ENCODE measurements around the gene ARHGAP19. TPM values are rescaled to one million over a fixed set of nuclear protein-coding genes. Genes with fewer than 3 reads are reported as not detected.

The ARHGAP19 gene
- polyA plus RNA-seq, 3 donors, result 8.3 to 10.6 (median 10.2) TPM

GRCh38 chr10:97338041-97338440 is 45.6 kb upstream of the ARHGAP19 start:
- Mint-ChIP-seq H3K4me3 (no peak overlapping the region), H3K27me3 (ENCODE audit: low read depth in 3 of 3) (peaks cover 0 to 6% (median 0%) of the 10 kb centered on the region in 3 donors), H3K4me1 (peaks cover 43% of the 10 kb centered on the region), H3K9me3 (peaks cover 0 to 6% (median 0%) of the 10 kb centered on the region in 7 donors), H3K27ac (peak overlapping the region in 4 of 7 donors; percentile 37 to 74 (median 54)), H3K36me3 (peaks cover 5 to 6% of the 10 kb centered on the region in 2 donors)
- no peaks in the 10 kb centered on the region for H3K9me3 ChIP-seq (replicated peaks in 1 of 2; ENCODE audit: control insufficient read depth in 1 of 2, insufficient read depth in 1 of 2, low read length in 2 of 2)
- peaks cover 17 to 33% of the 10 kb centered on the region in 2 donors for H3K4me1 ChIP-seq (ENCODE audit: control insufficient read depth in 1 of 2, insufficient read depth in 2 of 2, low read length in 2 of 2)
- intact Hi-C loops (cut with micrococcal nuclease), result loop anchor here in 1 of 2 donors (10.0 kb wide), 1 partner anchor 157 kb away; the partner anchor contains the start of genes MMS19 and UBTD1
- no peaks in the 10 kb centered on the region for H3K36me3 ChIP-seq (replicated peaks in 1 of 2; ENCODE audit: control insufficient read depth in 1 of 2, insufficient read depth in 2 of 2, low read length in 2 of 2)
- H3K4me3 ChIP-seq (replicated peaks in 1 of 3; ENCODE audit: low read depth in 2 of 3, low read length in 3 of 3), result no peak overlapping the region
- TF ChIP-seq CTCF (IDR thresholded peaks at IDR 0.05), result no peak
- no peak overlapping the region for H3K9ac ChIP-seq (ENCODE audit: insufficient read depth, low read length, poor library complexity, severe bottlenecking)
- no peaks in the 10 kb centered on the region for H3K27me3 ChIP-seq (ENCODE audit: control insufficient read depth in 2 of 2, insufficient read depth in 2 of 2, low read length in 2 of 2)
- H4K20me1 ChIP-seq (ENCODE audit: insufficient read depth, low read length), result peaks cover 9% of the 10 kb centered on the region
- H3K79me2 ChIP-seq (ENCODE audit: insufficient read depth, low read length), result peaks cover 19% of the 10 kb centered on the region
- no peak for DNase-seq
- H3K4me2 ChIP-seq (replicated peaks; ENCODE audit: extremely low read depth, low read length, poor library complexity, severe bottlenecking), result no peak overlapping the region
- 67% methylated on average over 5 of the region's 5 CpGs for WGBS (ENCODE audit: insufficient coverage)
- H2AFZ ChIP-seq (ENCODE audit: insufficient read depth, low read depth, low read length, poor library complexity, severe bottlenecking), result no peak overlapping the region
- H3K27ac ChIP-seq (ENCODE audit: low read depth in 1 of 2, low read length in 2 of 2), result no peak overlapping the region

- Mint-ChIP-seq H3K4me3 (no peak overlapping the region), H3K9me3 (peaks cover 0 to 6% (median 2%) of the 10 kb centered on the region in 7 donors), H3K36me3 (peaks cover 11 to 15% of the 10 kb centered on the region in 2 donors), H3K27ac (peak overlapping the region in 6 of 7 donors; percentile 32 to 91 (median 84)), H3K4me1 (peaks cover 49% of the 10 kb centered on the region), H3K27me3 (ENCODE audit: low read depth in 3 of 3) (peaks cover 0 to 6% (median 0%) of the 10 kb centered on the region in 3 donors)
- no peak overlapping the region for H3K4me2 ChIP-seq (replicated peaks; ENCODE audit: extremely low read depth, low read length, poor library complexity, severe bottlenecking)
- no peaks in the 10 kb centered on the region for H3K9me3 ChIP-seq (replicated peaks in 1 of 2; ENCODE audit: control insufficient read depth in 1 of 2, insufficient read depth in 1 of 2, low read length in 2 of 2)
- no peak for DNase-seq
- H3K27ac ChIP-seq (ENCODE audit: low read depth in 1 of 2, low read length in 2 of 2), result peak overlapping the region in 1 of 2 donors; percentile 39
- peaks cover 0 to 4% of the 10 kb centered on the region in 2 donors for H3K36me3 ChIP-seq (replicated peaks in 1 of 2; ENCODE audit: control insufficient read depth in 1 of 2, insufficient read depth in 2 of 2, low read length in 2 of 2)
- H3K4me3 ChIP-seq (replicated peaks in 1 of 3; ENCODE audit: low read depth in 2 of 3, low read length in 3 of 3), result peak overlapping the region in 1 of 3 experiments; percentile 99
- H3K4me1 ChIP-seq (ENCODE audit: control insufficient read depth in 1 of 2, insufficient read depth in 2 of 2, low read length in 2 of 2), result peaks cover 21 to 39% of the 10 kb centered on the region in 2 donors
- peaks cover 18% of the 10 kb centered on the region for H4K20me1 ChIP-seq (ENCODE audit: insufficient read depth, low read length)
- 97% methylated on average over 6 of the region's 11 CpGs for WGBS (ENCODE audit: insufficient coverage)
- intact Hi-C loops (cut with micrococcal nuclease), result loop anchor here in 1 of 2 donors (10.0 kb wide), 1 partner anchor 158 kb away; the partner anchor contains the start of genes MMS19 and UBTD1
- no peaks in the 10 kb centered on the region for H3K27me3 ChIP-seq (ENCODE audit: control insufficient read depth in 2 of 2, insufficient read depth in 2 of 2, low read length in 2 of 2)
- no peak overlapping the region for H2AFZ ChIP-seq (ENCODE audit: insufficient read depth, low read depth, low read length, poor library complexity, severe bottlenecking)
- H3K9ac ChIP-seq (ENCODE audit: insufficient read depth, low read length, poor library complexity, severe bottlenecking), result no peak overlapping the region
- TF ChIP-seq CTCF (IDR thresholded peaks at IDR 0.05), result no peak
- H3K79me2 ChIP-seq (ENCODE audit: insufficient read depth, low read length), result peaks cover 27% of the 10 kb centered on the region
These were observed 44.8 kb upstream of the ARHGAP19 start for GRCh38 chr10:97336942-97337831.
